ENCODE results near the gene SEC63. TPM values are rescaled to one million over a fixed set of nuclear protein-coding genes. Genes with fewer than 3 reads are reported as not detected.

SEC63 gene
- total RNA-seq (10 to 100 TPM; 20.8 to 34.1 TPM), polyA plus RNA-seq (10 to 100 TPM; 20.7 to 69.4 TPM)

GRCh38 chr6:107957909-107958688 is at the start of gene SEC63:
SEC63 (minus strand) TSS chr6:107958208; CDS start chr6:107958009, 199 bp downstream.
- Histone ChIP-seq H3K4me3 (ENCODE audit: low read depth in 1 of 3, low read length in 3 of 3) (peak within 1 kb of the TSS; percentile 87 to 99 (median 92)), H3K36me3 (ENCODE audit: control insufficient read depth in 4 of 4, insufficient read depth in 3 of 4, low read depth in 1 of 4, low read length in 3 of 4) (no peaks in the 10 kb centered on the region), H3K27me3 (ENCODE audit: control insufficient read depth in 4 of 4, insufficient read depth in 4 of 4, low read length in 3 of 4) (no peaks in the 10 kb centered on the region), H3K9ac (ENCODE audit: low read depth in 1 of 2, low read length in 2 of 2) (peak within 1 kb of the TSS; percentile 95 to 100), H3K4me1 (ENCODE audit: control insufficient read depth in 4 of 4, insufficient read depth in 4 of 4, low read length in 3 of 4) (peaks cover 1 to 23% (median 17%) of the 10 kb centered on the region in 4 donors), H3K9me3 (ENCODE audit: control insufficient read depth in 4 of 4, low read length in 3 of 4) (no peaks in the 10 kb centered on the region), H3K27ac (ENCODE audit: low read depth in 1 of 2, low read length in 2 of 2) (peak within 1 kb of the TSS; percentile 84 to 95)
- DNase-seq (ENCODE audit: low spot score): peak; percentile 99
- TF ChIP-seq RAD21 (IDR thresholded peaks at IDR 0.05) (no peak), HNF4A (conservative IDR thresholded peaks at IDR 0.05) (peak in 1 of 2 donors; percentile 30), TAF1 (conservative IDR thresholded peaks at IDR 0.05) (peak; percentile 41), REST (IDR thresholded peaks at IDR 0.05) (peak; percentile 66), CTCF (IDR thresholded peaks at IDR 0.05; ENCODE audit: low read depth, low read length, missing input control) (no peak), FOXA2 (IDR thresholded peaks at IDR 0.05) (no peak), JUND (IDR thresholded peaks at IDR 0.05) (no peak), YY1 (IDR thresholded peaks at IDR 0.05) (peak; percentile 80), SP1 (IDR thresholded peaks at IDR 0.05) (peak; percentile 61), FOXA1 (IDR thresholded peaks at IDR 0.05) (no peak), MAX (IDR thresholded peaks at IDR 0.05) (peak; percentile 28), NR2F2 (IDR thresholded peaks at IDR 0.05) (no peak), EGR1 (IDR thresholded peaks at IDR 0.05; ENCODE audit: low read depth in 2 of 2) (no peak), ZBTB33 (IDR thresholded peaks at IDR 0.05) (peak; percentile 98), HNF4G (IDR thresholded peaks at IDR 0.05) (no peak), ATF3 (IDR thresholded peaks at IDR 0.05) (no peak), GABPA (IDR thresholded peaks at IDR 0.05 in 1 of 2, conservative IDR thresholded peaks at IDR 0.05 in 1 of 2) (no peak), RXRA (IDR thresholded peaks at IDR 0.05) (peak; percentile 32 to 43)
- under 1% methylated on average over 69 of the region's 69 CpGs for WGBS

Data from liver (tissue), 9 donors.